ENCODE results near the gene NRXN3.

DNA sequence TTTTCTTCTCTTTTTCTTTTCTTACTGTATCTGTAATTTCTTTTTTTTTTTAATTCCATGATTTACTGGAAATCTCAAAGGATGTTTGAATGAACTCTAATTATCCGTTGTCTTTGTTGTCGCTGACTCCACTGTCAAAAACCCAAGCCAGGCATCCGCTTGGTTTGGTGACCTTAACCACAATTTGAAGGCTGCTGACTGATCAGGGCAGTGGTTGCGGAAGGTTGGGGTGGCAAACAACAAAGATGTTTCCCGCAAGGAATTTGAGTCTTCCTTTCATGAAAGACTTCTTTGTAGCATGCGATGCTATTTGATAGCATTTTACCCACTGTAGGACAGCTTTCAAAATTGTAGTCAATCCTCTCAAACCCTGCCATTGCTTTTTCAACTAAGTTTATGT, 1027.3 kb downstream of the NRXN3 start:
- TF ChIP-seq EGR1 (IDR thresholded peaks at IDR 0.05; ENCODE audit: low read depth in 2 of 2) (no peak), YY1 (IDR thresholded peaks at IDR 0.05) (no peak), RXRA (IDR thresholded peaks at IDR 0.05) (no peak), JUND (IDR thresholded peaks at IDR 0.05) (no peak)
- TF ChIP-seq, protein P1, sequence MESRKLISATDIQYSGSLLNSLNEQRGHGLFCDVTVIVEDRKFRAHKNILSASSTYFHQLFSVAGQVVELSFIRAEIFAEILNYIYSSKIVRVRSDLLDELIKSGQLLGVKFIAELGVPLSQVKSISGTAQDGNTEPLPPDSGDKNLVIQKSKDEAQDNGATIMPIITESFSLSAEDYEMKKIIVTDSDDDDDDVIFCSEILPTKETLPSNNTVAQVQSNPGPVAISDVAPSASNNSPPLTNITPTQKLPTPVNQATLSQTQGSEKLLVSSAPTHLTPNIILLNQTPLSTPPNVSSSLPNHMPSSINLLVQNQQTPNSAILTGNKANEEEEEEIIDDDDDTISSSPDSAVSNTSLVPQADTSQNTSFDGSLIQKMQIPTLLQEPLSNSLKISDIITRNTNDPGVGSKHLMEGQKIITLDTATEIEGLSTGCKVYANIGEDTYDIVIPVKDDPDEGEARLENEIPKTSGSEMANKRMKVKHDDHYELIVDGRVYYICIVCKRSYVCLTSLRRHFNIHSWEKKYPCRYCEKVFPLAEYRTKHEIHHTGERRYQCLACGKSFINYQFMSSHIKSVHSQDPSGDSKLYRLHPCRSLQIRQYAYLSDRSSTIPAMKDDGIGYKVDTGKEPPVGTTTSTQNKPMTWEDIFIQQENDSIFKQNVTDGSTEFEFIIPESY (IDR thresholded peaks at IDR 0.05), result no peak
- TF ChIP-seq, protein P2, sequence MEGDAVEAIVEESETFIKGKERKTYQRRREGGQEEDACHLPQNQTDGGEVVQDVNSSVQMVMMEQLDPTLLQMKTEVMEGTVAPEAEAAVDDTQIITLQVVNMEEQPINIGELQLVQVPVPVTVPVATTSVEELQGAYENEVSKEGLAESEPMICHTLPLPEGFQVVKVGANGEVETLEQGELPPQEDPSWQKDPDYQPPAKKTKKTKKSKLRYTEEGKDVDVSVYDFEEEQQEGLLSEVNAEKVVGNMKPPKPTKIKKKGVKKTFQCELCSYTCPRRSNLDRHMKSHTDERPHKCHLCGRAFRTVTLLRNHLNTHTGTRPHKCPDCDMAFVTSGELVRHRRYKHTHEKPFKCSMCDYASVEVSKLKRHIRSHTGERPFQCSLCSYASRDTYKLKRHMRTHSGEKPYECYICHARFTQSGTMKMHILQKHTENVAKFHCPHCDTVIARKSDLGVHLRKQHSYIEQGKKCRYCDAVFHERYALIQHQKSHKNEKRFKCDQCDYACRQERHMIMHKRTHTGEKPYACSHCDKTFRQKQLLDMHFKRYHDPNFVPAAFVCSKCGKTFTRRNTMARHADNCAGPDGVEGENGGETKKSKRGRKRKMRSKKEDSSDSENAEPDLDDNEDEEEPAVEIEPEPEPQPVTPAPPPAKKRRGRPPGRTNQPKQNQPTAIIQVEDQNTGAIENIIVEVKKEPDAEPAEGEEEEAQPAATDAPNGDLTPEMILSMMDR (IDR thresholded peaks at IDR 0.05; ENCODE audit: low read depth, low read length, missing input control), result no peak
